Sigmoid colon (tissue), 4 donors: Measurements from ENCODE around the gene CD300H.

Source experiments
- CTCF ChIP-seq, 4 experiments: fragments of 450-650 bp in 3 of 4; fragments of 200-600 bp in 1 of 4; IDR thresholded peaks; one replicate each; pipeline ENCODE4 v1.5.1; 2016 to 2019; ENCODE audit warnings: antibody characterized with exemption in 4 of 4, mild to moderate bottlenecking in 3 of 4, moderate library complexity in 2 of 4
- EP300 ChIP-seq, 4 donors: sonication (generic); formaldehyde crosslinking; IDR thresholded peaks; one replicate each; pipeline ENCODE4 v1.6.1; 2017; ENCODE audit warnings: antibody characterized with exemption in 4 of 4
- POLR2A ChIP-seq, 2 donors: fragments of 450-650 bp; IDR thresholded peaks; one replicate each; pipeline ENCODE4 v1.6.1; 2016; ENCODE audit warnings: antibody characterized with exemption in 2 of 2, mild to moderate bottlenecking in 2 of 2, moderate library complexity in 2 of 2
- POLR2AphosphoS5 ChIP-seq, 4 donors: sonication (generic); formaldehyde crosslinking; IDR thresholded peaks; one replicate each; pipeline ENCODE4 v1.6.1; 2017; ENCODE audit warnings: antibody characterized with exemption in 4 of 4

DNA sequence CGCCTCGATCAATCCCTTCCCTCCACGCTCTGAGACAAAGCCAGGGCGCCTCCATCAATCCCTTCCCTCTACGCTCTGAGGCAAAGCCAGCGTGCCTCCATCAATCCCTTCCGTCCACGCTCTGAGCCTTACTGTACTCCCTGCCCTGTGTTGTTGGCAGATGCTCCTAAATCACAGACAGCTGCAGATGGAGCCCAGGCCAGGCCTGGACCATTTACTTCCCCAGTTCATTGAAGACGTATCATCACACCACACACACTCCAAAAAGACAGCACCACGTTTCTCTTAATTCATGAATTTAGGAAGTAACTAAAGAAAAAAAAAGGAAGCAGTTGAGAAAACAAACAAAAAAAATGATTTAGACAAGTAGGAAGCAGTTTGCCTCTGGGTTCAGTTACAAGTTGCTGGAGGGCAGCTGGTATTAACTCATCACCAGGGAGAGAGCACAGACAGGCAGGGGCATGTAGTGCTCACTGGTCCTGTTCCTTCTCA lies 32.2 kb upstream of the CD300H start:
- TF ChIP-seq CTCF (IDR thresholded peaks at IDR 0.05) (no peak), POLR2A (IDR thresholded peaks at IDR 0.05) (no peak), EP300 (IDR thresholded peaks at IDR 0.05) (no peak), POLR2AphosphoS5 (IDR thresholded peaks at IDR 0.05) (no peak)
